H1 (cell line): ENCODE data around the gene AMN. TPM values are rescaled to one million over a fixed set of nuclear protein-coding genes. Genes with fewer than 3 reads are reported as not detected.

Experiments
- BACH1 ChIP-seq: IDR thresholded peaks from 2 replicates; pipeline ENCODE4 v1.6.1; 2012; ENCODE audit warnings: low read length, improper control_type of control experiment
- CHD1 ChIP-seq: IDR thresholded peaks from 2 replicates; pipeline ENCODE4 v1.6.1; 2012; ENCODE audit warnings: low read depth, low read length, improper control_type of control experiment
- POU5F1 ChIP-seq: IDR thresholded peaks from 2 replicates; pipeline ENCODE4 v1.6.1; 2011; ENCODE audit warnings: low read depth, mild to moderate bottlenecking, low read length, moderate library complexity
- SIRT6 ChIP-seq: IDR thresholded peaks from one replicate; pipeline ENCODE4 v1.7.1; 2012; ENCODE audit warnings: low read length, inconsistent platforms
- TEAD4 ChIP-seq: IDR thresholded peaks from 2 replicates; pipeline ENCODE4 v1.6.1; 2012; ENCODE audit warnings: low read depth, low read length, inconsistent platforms, mixed read lengths
- polyA plus RNA-seq, 7 experiments: library from polyadenylated mRNA; depleted of rRNA in 3 of 7; stranded (reverse) in 5 of 7; unstranded in 2 of 7; fragments of >200 nt in 5 of 7; fragments of 200-250 nt in 2 of 7; gene quantifications; 1 replicate in 5 of 7; 2 replicates in 1 of 7; 4 replicates in 1 of 7; pipeline versions ENCODE4 v1.2.1 to v1.2.3, GENCODE V29; 2011 to 2013; ENCODE audit warnings: missing spikeins in 2 of 7, mixed read lengths in 2 of 7
- total RNA-seq: library from RNA; stranded (reverse); fragmentation: NEBNext Ultra II Directional; extraction: Animal tissue kit (Norgen Biotek cat#: 25700); gene quantifications from 2 replicates; pipeline ENCODE4 v1.2.1, GENCODE V29; 2021

AMN gene
- total and polyA plus RNA-seq, 2 of the 8 experiments (the other 6 are each of a cell fraction or from before 2014, with no cell fraction given) = 0.77 to 1.5 TPM

GRCh38 chr14:102873131-102873530, 49.3 kb upstream of the AMN start (continued):
- TF ChIP-seq SIRT6 (no peak), CHD1 (no peak), TEAD4 (no peak), POU5F1 (no peak), BACH1 (no peak)
